Keratinocyte (primary cell): ENCODE data around the gene PEX16. TPM values are rescaled to one million over a fixed set of nuclear protein-coding genes. Genes with fewer than 3 reads are reported as not detected.

Experiments used
- DNase-seq: peaks from one replicate; pipeline ENCODE4 v3.0.0-alpha.2; 2011; ENCODE audit warnings: low read depth, missing footprints, low spot score
- FAIRE-seq: peaks from 2 replicates; lab custom pipeline; 2011; peaks lifted over from hg19 to GRCh38; lab: Jason Lieb, UNC
- H2AFZ ChIP-seq: 2 replicates; pipeline ENCODE4 v1.6.0; 2012; ENCODE audit warnings: low read length, control low read depth, inconsistent platforms; ENCODE audit not compliant: control insufficient read depth
- H3K27ac ChIP-seq: 2 replicates; pipeline ENCODE4 v1.5.1; 2011; ENCODE audit warnings: low read length; ENCODE audit not compliant: control insufficient read depth, insufficient read depth
- H3K27me3 ChIP-seq: 3 replicates; pipeline ENCODE4 v1.6.0; 2011; ENCODE audit warnings: low read length; ENCODE audit not compliant: control insufficient read depth, insufficient read depth; ENCODE audit errors: extremely low read depth
- H3K36me3 ChIP-seq, 2 experiments: 2 replicates in 1 of 2; 3 replicates in 1 of 2; pipeline ENCODE4 v1.5.1; 2011; ENCODE audit warnings: low read length in 2 of 2, mild to moderate bottlenecking in 1 of 2; ENCODE audit not compliant: control insufficient read depth in 2 of 2, insufficient read depth in 2 of 2; ENCODE audit errors: extremely low read depth in 1 of 2
- H3K4me1 ChIP-seq: 3 replicates; pipeline ENCODE4 v1.5.1; 2011; ENCODE audit warnings: low read length; ENCODE audit not compliant: control insufficient read depth, insufficient read depth; ENCODE audit errors: extremely low read depth
- H3K4me2 ChIP-seq: 3 replicates; pipeline ENCODE4 v1.6.0; 2011; ENCODE audit warnings: low read depth, low read length; ENCODE audit not compliant: control insufficient read depth, insufficient read depth; ENCODE audit errors: extremely low read depth
- H3K4me3 ChIP-seq, 3 experiments: fragments of 200-600 bp in 1 of 3; sonication (generic) in 1 of 3; 2 replicates in 2 of 3; 3 replicates in 1 of 3; pipeline ENCODE4 v1.5.1; 2011 to 2016; ENCODE audit warnings: low read length in 3 of 3, mild to moderate bottlenecking in 3 of 3, control low read depth in 2 of 3, inconsistent platforms in 1 of 3, low read depth in 1 of 3, mixed read lengths in 1 of 3, mixed run types in 1 of 3, moderate library complexity in 1 of 3; ENCODE audit not compliant: control insufficient read depth in 2 of 3, insufficient read depth in 2 of 3; ENCODE audit errors: extremely low read depth in 1 of 3
- H3K79me2 ChIP-seq: 2 replicates; pipeline ENCODE4 v1.6.0; 2012; ENCODE audit warnings: low read length; ENCODE audit not compliant: control insufficient read depth, insufficient read depth
- H3K9ac ChIP-seq: 3 replicates; pipeline ENCODE4 v1.6.0; 2011; ENCODE audit warnings: low read length; ENCODE audit not compliant: control insufficient read depth, insufficient read depth; ENCODE audit errors: extremely low read depth
- H3K9me1 ChIP-seq: 3 replicates; pipeline ENCODE4 v1.6.0; 2011; ENCODE audit warnings: low read length; ENCODE audit not compliant: control insufficient read depth, insufficient read depth; ENCODE audit errors: extremely low read depth
- H3K9me3 ChIP-seq: 2 replicates; pipeline ENCODE4 v1.5.1; 2012; ENCODE audit warnings: low read depth, low read length; ENCODE audit not compliant: control insufficient read depth
- H4K20me1 ChIP-seq: 3 replicates; pipeline ENCODE4 v1.6.0; 2011; ENCODE audit warnings: low read length; ENCODE audit not compliant: control insufficient read depth, insufficient read depth; ENCODE audit errors: extremely low read depth
- CTCF ChIP-seq, 3 experiments: IDR thresholded peaks in 1 of 3; conservative IDR thresholded peaks in 1 of 3; optimal IDR thresholded peaks in 1 of 3; 2 replicates in 2 of 3; 3 replicates in 1 of 3; pipeline versions ENCODE3 to v1.5.1; 2011; ENCODE audit warnings: low read length in 3 of 3, mild to moderate bottlenecking in 3 of 3, moderate library complexity in 2 of 3, control low read depth in 1 of 3, inconsistent platforms in 1 of 3; ENCODE audit not compliant: insufficient read depth in 2 of 3; ENCODE audit errors: extremely low read depth in 1 of 3
- EZH2 ChIP-seq: IDR thresholded peaks from one replicate; pipeline ENCODE4 v1.6.1; 2012; ENCODE audit warnings: inconsistent platforms, mild to moderate bottlenecking, low read length, moderate library complexity
- dilution Hi-C: fragments of 300-500 bp; cut with MboI; formaldehyde crosslinking; loops from one replicate; pipeline ENCODE4 v1.7.0; 2020; ENCODE audit warnings: low sequenced_read_pairs; ENCODE audit not compliant: extremely low pct_ligation_motif_present
- polyA plus RNA-seq, 5 experiments: library from polyadenylated mRNA; depleted of rRNA in 3 of 5; stranded (reverse) in 3 of 5; stranded (forward) in 1 of 5; unstranded in 1 of 5; fragments of >200 nt; gene quantifications; 1 replicate in 1 of 5; 2 replicates in 3 of 5; 3 replicates in 1 of 5; pipeline versions ENCODE4 v1.2.1 to v1.2.3, GENCODE V29; 2011 to 2012; ENCODE audit warnings: missing spikeins in 2 of 5, low read depth in 1 of 5, low replicate concordance in 1 of 5

The PEX16 gene
- polyA plus RNA-seq, 1 donor (not counting 4 experiments of a cell fraction or from before 2014, with no cell fraction given), result 16.7 TPM

DNA sequence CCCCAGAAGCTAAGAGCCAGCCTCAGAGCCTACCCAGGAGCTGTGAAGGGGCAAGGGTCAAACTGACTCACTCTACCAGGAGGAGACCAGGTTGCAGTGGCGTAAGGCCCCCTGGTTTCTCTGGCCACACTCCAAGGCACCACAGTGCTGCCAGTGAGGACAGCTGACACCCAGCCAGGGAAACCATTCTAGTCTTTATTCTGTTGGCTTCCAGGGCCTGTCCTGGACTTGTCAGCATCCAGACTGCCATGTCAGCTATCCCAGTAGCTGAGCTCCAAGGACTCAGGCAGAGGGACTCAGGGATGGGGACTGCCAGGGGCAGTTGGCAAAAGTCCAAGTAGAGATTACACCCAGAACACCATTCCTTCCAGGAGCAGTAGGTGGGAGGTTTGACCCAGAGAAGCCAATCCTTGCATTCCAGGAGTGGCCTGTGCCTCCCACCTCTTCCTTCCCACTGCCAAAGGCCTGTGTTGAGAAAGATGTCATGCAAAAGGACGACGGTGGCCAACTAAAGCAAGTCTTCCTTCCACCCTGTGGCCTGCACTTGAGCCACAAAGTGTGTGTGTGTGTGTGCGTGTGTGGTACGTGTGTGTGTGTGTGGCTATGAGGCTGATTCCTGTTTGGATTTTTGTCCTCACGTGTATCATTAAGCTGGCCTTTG, 35.8 kb downstream of the PEX16 start:
- no peaks in the 10 kb centered on the region for H3K79me2 ChIP-seq
- H3K9me1 ChIP-seq, result no peaks in the 10 kb centered on the region
- H3K36me3 ChIP-seq, result peaks cover 5 to 8% of the 10 kb centered on the region in 2 experiments
- dilution Hi-C loops, result no loop called here
- no peak overlapping the region for H2AFZ ChIP-seq
- FAIRE-seq (no peak), DNase-seq (no peak)
- H3K9me3 ChIP-seq, result no peaks in the 10 kb centered on the region
- H3K27ac ChIP-seq, result no peak overlapping the region
- no peak overlapping the region for H3K4me2 ChIP-seq
- no peaks in the 10 kb centered on the region for H3K27me3 ChIP-seq
- H3K4me1 ChIP-seq, result peaks cover 3% of the 10 kb centered on the region
- H4K20me1 ChIP-seq, result no peaks in the 10 kb centered on the region
- no peak overlapping the region for H3K9ac ChIP-seq
- no peak for TF ChIP-seq EZH2
- TF ChIP-seq CTCF (optimal IDR thresholded peaks at IDR 0.05 in 1 of 3, IDR thresholded peaks at IDR 0.05 in 1 of 3, conservative IDR thresholded peaks at IDR 0.05 in 1 of 3; ENCODE audit: extremely low read depth in 1 of 3, insufficient read depth in 2 of 3, low read length in 3 of 3), result no peak
- H3K4me3 ChIP-seq, result no peak overlapping the region

DNA sequence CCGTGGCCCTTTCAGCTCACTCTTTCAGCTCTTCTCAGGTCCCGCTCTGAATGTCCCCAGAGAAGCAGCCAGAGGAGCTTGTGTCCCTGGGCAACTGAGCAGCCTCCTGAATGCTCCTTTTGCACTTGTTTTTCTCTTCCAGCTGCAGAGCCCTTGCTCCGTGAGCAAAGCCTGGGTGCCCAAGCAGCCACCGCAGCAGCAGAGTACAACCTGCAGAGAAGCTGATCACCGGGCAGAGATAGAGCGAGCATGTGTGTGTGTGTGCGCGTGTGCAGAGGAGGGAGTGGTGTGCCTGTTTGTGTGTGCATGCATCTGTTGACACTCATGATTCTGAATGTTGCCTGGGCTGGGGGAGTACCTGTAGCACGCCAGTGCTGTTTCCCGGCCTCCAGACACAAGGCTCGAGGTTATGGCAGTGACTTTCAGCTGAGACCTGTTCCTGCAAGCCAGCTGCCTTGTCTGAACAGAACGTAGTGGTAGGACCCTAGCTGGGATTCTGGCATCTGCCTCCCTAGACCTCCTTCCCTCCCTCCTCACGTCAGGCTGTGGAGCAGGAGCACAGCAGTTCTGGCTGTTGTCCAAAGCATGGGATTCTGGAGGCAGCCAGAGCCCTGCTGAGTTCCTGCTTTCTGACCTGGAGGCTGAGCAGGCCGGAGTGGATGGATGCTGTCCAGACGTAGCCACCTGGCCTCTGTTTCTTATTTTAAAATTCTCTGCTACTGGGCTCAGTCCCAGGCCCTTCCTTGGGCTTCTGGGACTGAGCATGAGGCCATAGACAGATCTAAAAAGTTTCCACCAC, 36.7 kb downstream of the PEX16 start:
- dilution Hi-C loops, result no loop called here
- H3K27ac ChIP-seq, result no peak overlapping the region
- H3K9ac ChIP-seq, result no peak overlapping the region
- no peaks in the 10 kb centered on the region for H3K27me3 ChIP-seq
- DNase-seq (no peak), FAIRE-seq (no peak)
- peaks cover 3% of the 10 kb centered on the region for H3K4me1 ChIP-seq
- H3K4me3 ChIP-seq, result no peak overlapping the region
- no peaks in the 10 kb centered on the region for H3K9me1 ChIP-seq
- H3K9me3 ChIP-seq, result no peaks in the 10 kb centered on the region
- no peaks in the 10 kb centered on the region for H4K20me1 ChIP-seq
- H3K79me2 ChIP-seq, result no peaks in the 10 kb centered on the region
- TF ChIP-seq EZH2, result no peak
- TF ChIP-seq CTCF (optimal IDR thresholded peaks at IDR 0.05 in 1 of 3, IDR thresholded peaks at IDR 0.05 in 1 of 3, conservative IDR thresholded peaks at IDR 0.05 in 1 of 3; ENCODE audit: extremely low read depth in 1 of 3, insufficient read depth in 2 of 3, low read length in 3 of 3), result no peak
- peaks cover 6 to 8% of the 10 kb centered on the region in 2 experiments for H3K36me3 ChIP-seq
- H2AFZ ChIP-seq, result no peak overlapping the region
- H3K4me2 ChIP-seq, result no peak overlapping the region
